G401 (cell line): Measurements from ENCODE around the gene TMEM72. TPM values are rescaled to one million over a fixed set of nuclear protein-coding genes. Genes with fewer than 3 reads are reported as not detected.

ENCODE experiments used
- DNase-seq: peaks from one replicate; pipeline ENCODE4 v3.0.0-alpha.2; 2015; ENCODE audit warnings: low spot score
- in situ Hi-C: cut with HindIII; loops from 2 replicates; pipeline ENCODE4 v1.10.0; 2016; ENCODE audit warnings: low sequenced_read_pairs, mixed read lengths
- total RNA-seq: library from RNA; depleted of rRNA; stranded (reverse); fragments of >200 nt; shearing (Covaris generic); gene quantifications from 2 replicates; pipeline ENCODE4 v1.2.3, GENCODE V29; 2014

The TMEM72 gene
- total RNA-seq, 1 experiment from 2014 or later = not detected

DNA sequence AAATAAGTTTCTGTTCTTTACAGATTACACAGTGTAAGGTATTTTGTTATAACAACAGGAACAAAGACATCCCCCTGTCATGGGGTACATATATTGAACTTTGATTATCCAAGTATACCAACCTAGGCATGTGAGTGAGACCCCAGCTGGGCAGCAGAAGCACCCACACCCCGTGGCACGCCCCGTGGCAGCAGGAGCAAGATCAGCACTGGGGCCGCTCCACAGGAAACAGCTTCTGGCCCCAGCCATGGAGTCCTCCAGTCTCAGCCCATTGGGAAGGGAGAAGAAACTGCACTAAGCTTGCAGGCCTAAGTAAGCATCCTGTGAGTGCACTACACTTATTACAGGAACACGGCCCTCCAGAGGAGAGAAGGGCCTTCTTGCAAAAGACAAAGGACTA, 24.2 kb upstream of the TMEM72 start:
- DNase-seq = no peak
- in situ Hi-C loops = no loop called here

DNA sequence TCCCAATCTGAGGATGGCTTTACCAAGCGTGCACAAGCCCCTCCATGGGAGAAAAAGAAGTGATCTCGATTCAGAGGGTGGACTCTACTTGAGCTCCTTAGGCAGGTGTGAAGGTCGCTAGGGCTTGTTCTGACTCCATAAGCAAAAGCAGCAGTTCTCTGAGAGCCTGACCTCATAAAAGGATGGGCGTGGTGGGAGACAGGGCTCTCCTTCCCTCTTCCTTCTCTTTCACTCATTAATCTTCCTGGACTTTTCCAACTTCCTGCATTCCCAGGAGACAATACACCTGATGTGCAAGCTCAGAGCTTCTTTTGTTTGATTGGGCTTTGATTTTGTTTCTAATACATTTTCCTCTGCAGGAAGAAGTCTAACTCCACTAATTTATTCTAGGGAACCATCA, 22.3 kb upstream of the TMEM72 start:
- no peak for DNase-seq
- in situ Hi-C loops = no loop called here

DNA sequence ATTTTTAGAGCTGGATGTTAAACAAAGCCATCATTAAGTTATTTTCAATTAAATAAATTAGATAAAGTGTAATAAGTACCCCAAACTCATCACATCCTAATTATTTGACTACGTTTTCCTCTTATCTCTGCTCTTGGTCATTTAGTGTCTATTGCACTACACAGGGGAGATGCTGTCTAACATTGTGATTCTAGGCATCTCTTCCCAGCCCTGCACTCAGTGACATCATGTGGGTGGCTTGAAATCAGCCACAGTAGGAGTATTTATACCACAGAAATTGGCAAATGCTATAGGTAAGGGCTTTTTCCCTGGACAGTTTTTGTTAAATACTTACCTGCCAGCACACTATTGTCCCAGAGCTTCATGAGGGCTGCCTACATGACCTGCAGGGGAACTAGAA, 21.3 kb upstream of the TMEM72 start:
- DNase-seq = no peak

DNA sequence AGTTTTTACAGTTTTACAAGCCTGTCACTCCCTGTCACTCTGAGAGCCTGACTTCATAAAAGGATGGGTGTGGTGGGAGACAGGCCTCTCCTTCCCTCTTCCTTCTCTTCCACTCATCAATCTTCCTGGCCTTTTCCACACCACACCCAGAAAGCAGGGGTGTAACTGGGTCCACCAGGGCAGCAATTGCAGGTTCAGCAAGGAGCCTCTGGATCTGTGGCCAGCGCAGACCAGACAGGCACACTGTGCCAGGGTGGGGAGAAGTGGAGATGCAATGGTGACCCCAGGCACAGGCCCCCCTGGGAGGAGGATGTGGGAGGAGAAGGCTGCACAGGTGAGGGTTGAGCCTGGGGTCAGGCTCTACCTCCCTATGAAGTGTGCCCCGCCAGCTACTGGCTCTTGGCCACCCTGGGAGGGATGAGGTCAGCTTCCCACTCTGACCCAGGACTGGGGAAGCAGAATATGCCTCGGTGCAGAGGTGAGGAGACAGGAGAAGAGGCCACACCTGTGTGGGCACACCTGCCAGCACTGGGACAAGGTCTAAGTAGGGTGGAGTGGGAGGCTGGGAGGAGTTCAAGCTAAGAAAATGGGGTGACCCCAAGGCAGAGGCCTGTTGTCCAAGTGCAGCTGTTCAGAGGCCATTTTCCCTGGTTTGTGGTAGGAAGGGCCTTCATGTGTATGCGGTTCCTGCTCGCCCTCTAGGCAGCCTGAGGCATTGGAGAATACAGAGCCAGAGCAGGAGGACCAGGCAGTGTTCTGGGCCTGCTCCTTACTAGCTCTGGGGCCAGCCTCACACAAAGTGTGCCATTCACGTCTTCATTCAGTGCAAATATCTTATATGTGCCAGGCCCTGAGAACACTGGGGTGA, 20.2 kb upstream of the TMEM72 start:
- no peak for DNase-seq
- in situ Hi-C loops = no loop called here

More for the DNA sequence above, 21.3 kb upstream of the TMEM72 start:
- in situ Hi-C loops = no loop called here

DNA sequence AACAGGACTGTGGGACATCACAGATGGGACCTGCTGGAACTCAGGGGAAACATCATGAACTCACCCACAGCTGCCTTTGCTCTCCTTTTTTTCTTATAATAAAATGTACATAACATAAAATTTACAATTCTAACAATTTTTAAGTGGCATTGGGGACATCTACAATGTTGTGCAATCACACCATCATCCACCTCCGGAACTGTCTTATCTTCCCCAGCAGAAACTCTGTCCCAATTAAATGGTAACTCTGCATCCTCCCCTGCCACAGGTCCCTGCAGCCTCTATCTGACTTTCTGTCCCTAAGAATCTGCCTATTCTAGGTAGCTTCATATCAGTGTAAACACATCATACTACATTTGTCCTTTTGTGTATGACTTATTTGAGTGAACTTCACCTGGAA, 19.4 kb upstream of the TMEM72 start:
- in situ Hi-C loops = no loop called here
- DNase-seq = no peak

DNA sequence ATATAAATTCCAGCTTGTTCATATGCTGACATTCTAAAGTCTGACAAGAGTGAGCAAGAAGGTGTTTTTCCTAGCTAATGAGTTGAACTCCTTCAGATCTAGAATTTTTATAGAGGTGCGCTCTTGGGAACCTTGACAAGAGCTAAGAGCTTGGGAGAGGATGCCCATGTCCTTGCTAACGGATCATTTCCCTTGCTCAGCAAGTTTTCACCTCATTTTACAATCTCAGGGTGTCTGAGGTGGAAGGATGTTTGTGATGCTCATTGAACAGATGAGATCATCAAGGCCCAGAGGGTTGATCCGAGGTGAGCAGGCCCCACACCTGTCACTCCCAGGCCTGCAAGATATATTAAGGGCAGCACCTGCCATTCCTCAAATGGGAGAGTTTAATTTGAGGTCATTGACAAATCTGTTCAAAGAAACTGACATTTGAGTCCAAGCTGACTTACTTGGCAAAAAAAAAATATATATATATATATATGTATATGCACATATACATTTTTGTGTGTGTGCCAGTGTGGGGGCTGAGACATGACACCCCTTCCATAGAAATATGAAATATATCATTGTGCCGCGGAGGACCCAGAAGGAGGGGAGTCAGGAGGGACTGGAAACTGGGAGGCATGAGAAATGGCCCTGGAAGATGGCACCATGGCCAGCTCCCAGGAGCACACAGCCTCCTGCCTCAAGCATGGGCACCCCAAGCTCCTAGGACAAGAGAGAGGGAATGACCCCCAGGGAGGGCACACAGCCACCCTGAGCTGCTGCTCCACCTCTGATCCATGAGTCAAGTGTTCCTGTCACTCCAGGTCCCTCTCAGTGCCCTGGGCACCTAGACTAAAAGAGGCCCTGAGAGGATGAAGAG, 17.3 kb upstream of the TMEM72 start:
- in situ Hi-C loops = no loop called here
- no peak for DNase-seq

DNA sequence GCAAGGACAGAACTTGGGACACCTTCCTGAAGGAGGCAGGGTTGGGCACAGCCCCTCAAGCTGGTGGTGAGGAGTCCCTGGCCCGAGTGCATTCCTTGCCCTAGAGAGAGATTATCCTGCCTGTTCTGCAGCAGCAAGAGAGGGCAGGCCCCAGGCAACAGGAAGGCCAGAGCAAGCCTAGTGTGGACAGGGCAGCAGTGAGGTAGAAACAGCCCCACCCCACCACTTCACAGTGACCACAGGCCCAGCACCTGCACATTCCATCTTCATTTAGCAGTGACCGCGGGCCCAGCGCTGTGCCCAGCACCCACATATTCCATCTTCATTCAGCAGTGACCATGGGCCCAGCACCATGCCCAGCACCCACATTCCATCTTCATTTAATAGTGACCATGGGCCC, 16.4 kb upstream of the TMEM72 start:
- in situ Hi-C loops = no loop called here
- no peak for DNase-seq

DNA sequence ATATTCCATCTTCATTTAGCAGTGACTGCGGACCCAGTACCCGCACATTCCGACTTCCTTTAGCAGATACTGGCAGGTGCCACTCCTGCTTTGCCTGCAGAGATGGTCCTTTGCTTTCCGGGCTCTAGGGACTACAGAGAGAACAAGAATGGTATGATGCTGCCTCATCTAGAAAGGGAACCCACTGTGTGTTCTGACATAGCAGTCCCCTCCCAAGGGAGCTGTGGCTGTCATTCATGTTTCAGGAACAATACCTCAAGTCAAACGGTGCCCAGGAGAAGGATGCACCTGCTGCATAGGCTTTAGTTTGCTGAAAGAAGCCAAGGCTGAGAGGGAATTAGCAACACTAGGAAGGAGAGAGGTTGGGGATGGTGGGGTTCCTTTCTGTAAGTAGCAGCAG, 15.9 kb upstream of the TMEM72 start:
- no peak for DNase-seq
- in situ Hi-C loops = no loop called here

DNA sequence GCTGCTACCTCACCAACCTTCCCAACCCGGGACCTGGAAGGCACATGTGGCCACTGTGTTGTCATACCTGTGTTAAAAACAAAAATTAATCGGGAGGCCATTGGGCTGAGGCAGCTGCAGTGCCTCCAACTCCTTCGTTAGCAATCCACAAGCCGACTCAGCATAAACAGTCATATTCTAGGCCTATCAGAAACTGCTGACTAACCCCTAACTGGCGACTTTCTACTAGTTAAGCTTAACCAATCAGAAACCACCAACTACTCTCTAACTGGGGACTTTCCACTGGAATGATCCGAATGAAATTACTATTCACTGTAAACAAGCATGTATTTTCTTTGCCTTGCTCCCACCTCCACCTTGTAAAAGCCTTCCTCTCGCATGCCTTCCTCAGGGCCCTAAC, 14.1 kb upstream of the TMEM72 start:
- no peak for DNase-seq
- in situ Hi-C loops = no loop called here

DNA sequence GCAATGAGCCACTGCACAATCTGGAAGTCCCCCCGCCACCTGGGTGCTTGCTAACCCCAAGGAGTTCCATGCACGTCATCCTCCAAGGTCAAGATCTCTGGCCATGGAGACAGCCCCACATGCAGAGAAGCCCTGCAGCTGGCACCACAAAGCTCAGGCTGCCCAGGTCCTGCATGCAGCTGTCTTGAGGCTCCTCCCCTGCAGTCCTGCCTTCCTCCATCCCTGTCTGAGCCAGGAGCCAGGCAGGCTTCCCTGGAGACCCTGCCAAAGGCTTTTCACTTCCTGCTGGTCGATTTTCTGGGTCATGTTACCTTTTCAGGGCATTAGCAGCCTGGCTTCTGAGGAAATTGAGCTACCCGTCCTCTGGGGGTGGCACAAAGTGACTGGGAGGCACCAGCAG, 12.5 kb upstream of the TMEM72 start:
- in situ Hi-C loops = no loop called here
- no peak for DNase-seq

DNA sequence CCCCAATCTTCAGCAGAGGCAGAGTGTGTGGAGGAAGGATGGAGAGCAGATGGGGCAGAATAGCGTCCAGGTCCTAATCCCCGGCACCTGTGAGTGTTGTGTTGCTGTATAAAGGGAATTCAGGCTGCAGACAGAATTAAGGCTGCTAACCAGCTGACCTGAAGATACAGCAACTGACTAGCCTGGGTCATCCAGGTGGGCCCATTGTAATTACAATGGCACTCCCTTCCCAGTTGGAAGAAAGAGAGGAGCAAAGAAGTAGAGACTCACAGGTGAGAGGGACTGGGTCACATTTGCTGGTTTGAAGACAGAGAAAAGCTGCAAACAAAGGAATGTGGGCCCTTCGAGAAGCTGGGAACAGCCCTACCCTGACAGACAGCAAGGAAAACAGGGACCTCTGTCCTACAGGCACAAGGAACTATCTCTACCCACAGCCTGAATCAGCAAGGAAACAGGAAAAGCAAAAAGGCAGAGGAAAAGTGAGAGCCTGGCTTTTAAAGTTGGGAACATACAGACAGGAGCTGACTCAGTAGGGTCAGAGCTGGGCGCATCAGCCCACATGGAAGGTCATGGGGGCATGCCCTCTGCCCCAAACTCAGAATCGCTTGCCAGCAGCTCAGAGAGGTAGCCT, 11.6 kb upstream of the TMEM72 start:
- in situ Hi-C loops = no loop called here
- DNase-seq = no peak

DNA sequence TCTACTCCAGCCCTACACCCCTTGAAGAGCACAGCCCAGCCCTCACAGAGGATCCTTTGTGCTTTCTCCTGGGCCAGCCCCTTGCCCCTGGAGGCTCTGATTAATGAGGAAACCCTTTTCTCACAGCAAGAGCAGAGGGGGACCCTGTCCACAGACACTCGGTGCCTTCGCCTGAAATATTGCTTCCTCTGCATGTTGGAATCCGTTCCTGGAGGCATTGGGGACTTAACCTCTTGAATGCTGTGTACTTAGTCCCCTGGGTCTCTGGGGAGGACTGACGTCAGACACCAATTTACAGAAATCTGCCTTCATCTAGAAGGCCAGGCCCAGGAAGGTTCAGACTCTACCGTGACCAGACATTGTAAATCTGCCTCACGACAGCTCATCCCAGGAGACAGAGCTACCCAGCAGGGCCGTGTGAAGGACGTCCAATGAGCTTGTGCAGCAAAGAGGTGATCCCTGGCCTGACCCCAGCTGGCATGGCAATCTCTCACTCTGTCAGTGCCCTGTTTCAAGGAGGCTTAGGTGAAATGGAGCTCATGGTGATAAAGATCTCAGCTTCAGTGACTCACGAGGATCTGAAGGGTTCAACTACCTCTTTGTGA, 8.1 kb upstream of the TMEM72 start:
- peak; percentile 36 for DNase-seq
- in situ Hi-C loops = no loop called here

DNA sequence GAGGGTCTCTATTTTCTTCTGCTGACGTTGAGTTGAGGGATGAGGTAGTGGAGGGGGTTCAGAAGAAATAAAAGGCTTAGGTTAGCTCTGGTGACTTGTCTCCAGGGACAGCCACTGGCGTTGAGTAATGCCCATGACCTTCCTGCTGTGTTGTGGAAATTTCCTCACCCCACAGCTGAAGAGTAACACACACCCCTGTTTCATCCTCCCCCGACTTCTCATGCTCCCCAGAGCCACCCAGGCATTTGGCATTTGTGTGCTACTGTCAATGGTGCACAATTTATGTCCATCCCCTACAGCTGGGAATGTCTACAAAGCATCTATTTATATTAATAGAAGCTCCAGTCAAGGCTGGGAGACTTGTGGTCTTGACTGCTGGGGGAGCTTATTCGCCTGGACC, 4.7 kb upstream of the TMEM72 start:
- no peak for DNase-seq
- in situ Hi-C loops = no loop called here

DNA sequence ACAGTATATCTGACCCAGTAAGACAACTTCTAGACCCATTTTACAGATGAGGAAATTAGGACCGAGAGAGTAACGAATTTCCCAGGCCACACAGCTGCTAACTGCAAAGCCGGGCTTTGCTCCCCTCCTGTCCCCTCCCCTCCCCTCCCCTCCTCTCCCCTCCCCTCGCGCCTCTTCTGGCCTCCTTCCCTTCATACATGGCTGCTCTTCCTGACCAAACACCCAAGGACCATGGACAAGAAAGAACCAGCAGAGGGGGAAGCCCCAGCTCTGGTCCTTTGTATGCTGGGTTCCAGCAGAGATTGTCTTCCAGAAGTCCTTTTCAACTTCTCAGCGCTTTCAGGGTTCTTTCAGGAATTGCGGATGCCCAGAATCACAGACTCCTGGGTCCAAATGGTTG, 3.6 kb upstream of the TMEM72 start:
- DNase-seq = no peak
- in situ Hi-C loops = no loop called here

DNA sequence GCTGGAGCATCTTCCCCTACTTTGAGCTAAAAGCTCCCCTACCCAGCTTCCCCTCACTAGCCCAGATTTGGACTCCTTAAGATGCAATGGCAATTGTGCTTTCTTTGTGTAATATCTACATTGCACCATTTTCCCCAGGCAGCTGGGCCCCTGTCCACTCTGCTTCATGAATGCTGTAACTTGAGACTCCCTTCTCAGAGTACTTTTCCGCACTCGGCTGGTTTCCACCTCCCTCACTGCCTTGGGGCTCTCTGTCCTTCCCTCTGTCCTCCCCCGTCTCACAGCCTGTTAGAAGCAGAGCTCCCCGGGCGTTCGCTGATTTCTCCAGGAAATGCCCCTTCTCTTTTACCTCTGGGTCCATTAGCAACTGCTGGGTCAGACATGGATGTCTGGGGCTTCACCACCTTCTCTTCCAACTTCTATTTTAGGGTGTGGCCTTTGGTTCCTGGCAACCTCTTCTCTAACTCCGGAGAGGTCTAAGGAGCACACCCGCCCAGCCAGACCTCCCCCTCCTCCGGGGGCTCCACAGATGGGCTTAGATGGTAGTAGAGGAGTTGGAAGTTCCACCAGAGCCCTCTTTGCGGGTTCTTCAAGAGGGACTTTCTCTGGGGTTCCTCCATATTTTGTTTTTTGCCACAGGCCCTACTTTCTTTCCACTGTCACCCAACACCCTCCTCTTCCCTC, 2.9 kb upstream of the TMEM72 start:
- in situ Hi-C loops = no loop called here
- no peak for DNase-seq

DNA sequence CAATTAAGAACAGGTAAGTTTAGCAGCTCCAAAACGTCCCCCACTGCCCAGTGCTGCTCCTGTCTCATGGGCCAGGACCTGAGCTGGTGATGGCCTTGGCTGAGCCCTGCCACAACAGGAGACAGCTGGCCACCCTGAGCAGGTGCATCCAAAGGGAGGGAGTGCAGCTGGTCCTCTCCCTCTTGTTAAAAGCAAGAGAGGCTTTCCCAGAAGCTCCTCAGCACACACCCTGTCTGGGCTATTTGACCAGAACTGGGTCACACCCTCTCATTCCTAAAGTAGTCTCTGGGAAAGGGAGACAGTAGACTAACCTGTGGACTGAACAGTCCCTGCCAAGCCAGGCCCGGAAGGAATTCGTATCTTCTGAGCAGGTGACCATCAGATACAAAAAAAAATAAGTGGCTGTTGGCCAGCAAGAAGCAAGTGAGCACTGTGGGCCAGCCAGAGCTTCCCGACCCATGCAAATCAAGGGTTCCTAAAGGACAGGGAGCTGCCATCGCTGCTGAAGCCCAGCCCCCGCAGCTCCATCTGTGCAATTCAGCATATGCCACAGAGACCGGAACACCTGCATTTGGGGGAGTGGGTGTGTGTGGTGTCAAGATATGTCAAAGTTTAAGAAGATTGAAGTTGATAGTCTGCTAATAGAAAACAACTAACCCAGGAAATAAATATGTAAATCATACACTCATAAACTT, 2.1 kb upstream of the TMEM72 start:
- DNase-seq = no peak
- in situ Hi-C loops = no loop called here

DNA sequence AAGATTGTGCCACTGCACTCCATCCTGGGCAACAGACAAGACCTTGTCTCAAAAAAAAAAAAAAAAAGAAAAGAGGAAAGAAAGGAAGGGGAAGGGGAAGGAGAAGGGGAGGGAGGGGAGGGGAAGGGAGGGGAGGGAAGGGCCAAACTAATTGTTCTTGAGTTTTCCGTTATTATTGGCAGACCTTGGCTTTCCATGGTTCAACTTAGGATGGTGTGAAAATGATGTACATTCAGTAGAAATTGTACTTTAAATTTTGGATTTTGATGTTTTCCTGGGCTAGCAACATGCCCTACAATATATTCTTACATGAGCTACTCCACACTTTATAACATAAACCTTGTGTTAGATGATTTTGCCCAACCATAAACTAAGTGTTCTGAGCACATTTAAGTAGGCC, 1.2 kb upstream of the TMEM72 start:
- in situ Hi-C loops = no loop called here
- no peak for DNase-seq

DNA sequence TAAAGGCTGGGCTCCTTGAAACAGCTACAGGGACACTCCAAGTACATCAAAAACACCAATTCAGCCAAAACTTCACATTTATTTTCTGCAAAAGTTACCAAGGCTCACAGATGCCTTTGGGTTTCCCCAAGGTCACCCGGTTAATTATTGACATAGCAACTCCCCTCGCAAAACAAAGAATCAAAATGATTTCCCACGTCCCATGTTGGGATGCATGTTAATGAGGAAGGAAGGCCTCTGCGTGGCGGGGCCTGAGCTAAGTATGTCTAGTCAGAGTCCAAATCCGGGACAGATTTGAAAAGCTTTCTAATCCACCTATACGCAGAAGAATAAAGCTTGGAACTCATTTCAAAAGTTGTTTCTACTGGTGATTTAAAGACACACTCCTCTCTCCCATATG, 535 bp upstream of the TMEM72 start:
- in situ Hi-C loops = no loop called here
- no peak for DNase-seq

DNA sequence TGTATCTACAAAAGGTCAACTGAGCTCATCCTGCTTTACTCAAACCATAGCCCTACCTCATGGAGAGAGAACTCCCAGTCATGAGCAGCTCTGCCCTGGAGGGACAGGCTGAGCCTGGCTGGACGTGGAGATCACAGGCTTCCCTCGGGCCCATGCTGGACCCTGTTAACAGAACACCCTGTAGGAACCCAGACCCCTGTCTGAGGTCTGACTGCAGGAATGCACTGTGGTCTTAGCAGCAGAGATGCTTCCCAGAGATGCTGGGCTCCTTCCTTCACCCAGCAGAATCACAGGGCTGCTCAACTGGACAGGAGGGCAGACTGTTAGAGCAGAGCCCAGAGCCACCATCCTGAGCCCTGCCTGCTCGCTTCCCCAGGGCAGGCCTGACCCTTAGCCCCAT, 814 bp downstream of the TMEM72 start:
- DNase-seq = no peak
- in situ Hi-C loops = no loop called here
